GM19035 (cell line): ENCODE measurements around the gene LAMC2.
"Not testable (repeated sequence)": the region's sequence is repeated elsewhere in the genome, so short reads cannot be mapped to it uniquely, and the experiment has no call there.

ENCODE experiments used
- ATAC-seq: cut with Tn5 transposase; IDR thresholded peaks from one replicate; pipeline ENCODE4 v1.9.1; 2021; ENCODE audit not compliant: unreplicated experiment

The LAMC2 gene

GRCh38 chr1:183255073-183255472, 69.0 kb downstream of the LAMC2 start:
- no peak for ATAC-seq

DNA sequence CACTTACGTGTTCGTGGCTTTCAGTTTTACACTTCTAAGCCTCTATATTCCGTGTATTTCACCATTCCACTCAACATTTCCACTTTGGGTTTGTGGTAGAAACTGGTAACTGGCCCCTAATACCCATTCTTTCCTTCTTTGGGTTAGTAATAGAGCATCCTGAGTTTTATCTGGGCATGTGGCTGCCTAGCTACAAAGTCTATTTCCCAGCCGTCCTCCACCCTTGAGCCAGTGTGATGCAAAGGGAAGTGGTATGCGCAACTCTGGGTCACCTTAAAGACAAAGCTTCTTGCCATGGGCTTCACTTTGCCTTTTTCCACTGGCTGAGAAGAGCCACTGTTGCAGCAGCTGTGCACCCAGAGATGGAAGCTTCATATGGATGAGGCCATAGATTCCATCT, 73.9 kb downstream of the LAMC2 start:
- no peak for ATAC-seq

DNA sequence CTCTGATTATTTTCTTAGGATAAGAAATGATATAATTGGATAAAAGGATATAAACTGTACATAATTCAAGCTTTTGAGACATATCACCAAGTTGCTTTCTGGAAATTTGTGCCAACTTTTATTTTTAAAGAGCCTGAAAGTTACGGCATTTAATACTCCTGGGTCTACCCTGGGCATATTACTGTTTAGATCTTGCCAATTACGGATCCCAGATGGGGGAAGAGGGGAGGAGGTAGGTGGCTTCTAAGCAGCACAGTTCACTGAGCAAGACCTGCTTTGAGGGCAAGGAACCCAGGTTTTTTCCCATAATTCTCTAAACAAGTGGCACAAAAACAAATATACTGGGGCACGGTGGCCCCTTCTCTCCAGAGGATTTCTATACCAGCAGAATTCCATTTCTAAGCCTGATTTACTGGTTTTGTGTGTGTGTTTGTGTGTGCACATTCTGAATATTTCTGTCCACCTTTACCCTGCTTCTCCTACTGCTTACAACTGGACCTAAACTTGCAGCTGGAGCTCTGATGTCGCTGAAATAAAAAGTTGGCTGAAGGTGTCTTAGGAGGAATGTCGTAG, 76.7 kb downstream of the LAMC2 start:
- no peak for ATAC-seq

- no peak for ATAC-seq
Measured at GRCh38 chr1:183263886-183264602, 78.0 kb downstream of the LAMC2 start.

DNA sequence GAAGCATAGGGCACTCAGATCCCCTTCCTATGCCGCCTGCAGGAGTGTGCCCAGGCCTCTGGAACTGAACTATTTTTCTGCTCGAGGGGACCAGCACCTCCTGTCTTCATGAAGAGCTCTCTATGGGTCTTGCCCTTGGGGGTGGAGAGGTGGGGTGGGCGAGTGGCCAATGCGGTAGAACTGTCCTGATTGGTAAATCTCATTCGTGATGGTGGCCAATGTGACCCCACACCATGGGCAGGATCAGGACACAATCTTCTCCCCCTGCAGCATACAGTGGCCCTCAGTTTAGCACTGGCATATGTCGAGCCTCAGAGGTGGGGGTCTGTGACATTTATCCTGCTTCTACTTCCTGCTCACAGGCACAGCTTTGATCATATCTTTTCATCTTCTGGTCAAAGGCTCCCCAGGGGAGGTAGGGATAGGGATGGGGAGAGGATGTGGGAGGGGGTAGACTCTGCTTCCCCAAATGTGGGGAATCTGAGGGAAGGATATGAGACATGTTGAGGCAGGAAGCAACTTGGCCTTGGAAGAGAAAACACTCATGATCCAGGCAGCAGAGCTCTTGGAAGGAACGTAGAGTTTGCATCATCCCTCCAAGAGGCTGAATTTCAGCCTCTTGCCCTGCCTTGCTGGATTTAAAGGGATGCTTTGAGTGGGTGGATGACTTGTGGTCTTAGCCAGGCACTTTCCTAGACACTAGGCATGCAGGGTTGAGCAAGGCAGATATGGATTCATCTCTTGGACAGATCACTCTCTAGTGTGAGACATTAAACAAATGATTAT, 81.8 kb downstream of the LAMC2 start:
- no peak for ATAC-seq

- no peak for ATAC-seq
Measured at GRCh38 chr1:183270541-183271141, 84.6 kb downstream of the LAMC2 start.

- no peak for ATAC-seq
Measured at GRCh38 chr1:183272390-183272848, 86.4 kb downstream of the LAMC2 start.

DNA sequence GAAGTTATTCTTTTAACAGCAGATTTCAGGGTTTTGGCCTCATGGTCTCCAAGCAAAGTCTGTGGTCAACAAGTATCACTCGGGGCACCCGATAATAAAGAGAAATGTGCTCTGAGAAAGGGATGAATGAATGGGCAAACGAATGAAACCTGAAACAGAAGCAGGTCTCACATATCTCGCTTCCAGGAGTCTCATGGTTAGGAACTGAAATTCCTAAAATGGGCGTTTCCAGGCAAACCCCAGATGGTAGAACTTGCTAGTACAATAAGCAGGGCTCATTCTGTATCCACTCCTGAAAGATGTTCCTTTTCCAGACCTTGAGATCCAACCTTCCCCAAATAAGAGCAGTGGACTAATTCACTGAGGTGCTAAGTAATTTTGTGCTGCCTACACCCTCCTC, 87.2 kb downstream of the LAMC2 start:
- ATAC-seq = no peak

- not testable (repeated sequence) for ATAC-seq
Measured at GRCh38 chr1:183273984-183274383, 87.9 kb downstream of the LAMC2 start.

DNA sequence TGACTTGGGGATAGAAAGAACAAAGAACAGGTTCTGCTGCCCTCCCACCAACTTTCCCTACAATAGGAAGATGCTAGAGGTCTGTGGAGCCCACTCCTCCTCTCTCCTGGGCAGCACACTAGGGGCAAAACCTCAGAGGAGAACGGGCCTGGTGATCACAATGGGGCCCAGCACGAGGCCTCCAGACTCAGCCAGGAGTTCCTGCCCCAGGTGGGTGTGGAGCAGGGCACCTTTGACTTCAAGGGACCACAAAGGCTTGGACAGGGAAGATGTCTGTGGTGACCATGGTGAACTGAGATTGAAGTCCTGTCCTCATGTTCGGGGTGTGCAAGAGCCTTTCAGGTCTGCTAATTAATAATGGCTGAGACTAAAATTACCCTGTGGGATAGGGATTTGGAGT, 88.8 kb downstream of the LAMC2 start:
- no peak for ATAC-seq

GRCh38 chr1:183275322-183275721, 89.3 kb downstream of the LAMC2 start:
- no peak for ATAC-seq

GRCh38 chr1:183276386-183277080, 90.5 kb downstream of the LAMC2 start:
- no peak for ATAC-seq

DNA sequence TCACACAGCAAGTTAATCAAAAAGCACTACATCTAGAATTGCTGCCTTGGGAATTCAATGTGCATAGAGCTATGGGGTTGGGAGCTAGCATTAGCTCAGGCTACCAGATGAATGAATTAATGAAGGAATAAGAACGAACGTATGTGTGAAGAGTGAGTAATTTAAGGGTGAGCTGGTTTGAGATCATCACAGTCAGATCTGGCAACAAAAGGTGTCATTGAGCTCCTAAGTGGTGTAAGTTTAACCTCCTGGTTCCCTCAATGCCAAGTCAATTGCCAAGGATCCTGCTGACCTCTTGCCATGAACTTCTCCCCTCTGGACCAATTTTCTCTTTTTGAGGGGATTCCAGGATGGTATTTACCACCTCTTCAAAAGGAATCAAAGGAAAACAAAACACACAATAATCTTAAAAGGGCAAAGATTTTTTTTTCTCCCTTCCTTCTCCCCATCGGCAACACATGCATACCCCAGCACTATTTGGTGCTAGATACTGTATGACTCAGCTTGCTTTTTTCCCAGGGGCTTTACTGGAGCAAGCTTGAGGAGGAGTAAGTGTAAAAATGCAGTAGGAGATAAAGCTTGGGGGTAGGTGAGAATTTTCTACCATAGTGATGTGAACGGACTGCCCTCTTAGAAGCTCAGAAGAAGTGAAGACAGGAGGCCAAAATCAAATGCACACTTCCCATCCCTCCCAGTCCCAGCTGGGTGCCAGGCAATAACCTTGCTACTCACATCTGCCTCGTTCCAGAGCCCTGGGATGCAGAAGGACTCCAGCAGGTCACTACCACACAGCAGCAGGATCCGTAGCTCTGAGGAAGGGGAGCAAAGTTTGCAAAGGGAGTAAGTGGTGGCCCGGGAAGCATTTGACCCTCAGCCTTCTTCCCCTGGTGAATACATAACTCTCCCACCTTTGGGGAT, 92.0 kb downstream of the LAMC2 start:
- no peak for ATAC-seq

- ATAC-seq = no peak
Measured at GRCh38 chr1:183278739-183279591, 92.9 kb downstream of the LAMC2 start.

- ATAC-seq = no peak
Measured at GRCh38 chr1:183279835-183280234, 93.8 kb downstream of the LAMC2 start.

- no peak for ATAC-seq
Measured at GRCh38 chr1:183281039-183281438, 95.0 kb downstream of the LAMC2 start.

GRCh38 chr1:183281553-183282091, 95.6 kb downstream of the LAMC2 start:
- no peak for ATAC-seq

DNA sequence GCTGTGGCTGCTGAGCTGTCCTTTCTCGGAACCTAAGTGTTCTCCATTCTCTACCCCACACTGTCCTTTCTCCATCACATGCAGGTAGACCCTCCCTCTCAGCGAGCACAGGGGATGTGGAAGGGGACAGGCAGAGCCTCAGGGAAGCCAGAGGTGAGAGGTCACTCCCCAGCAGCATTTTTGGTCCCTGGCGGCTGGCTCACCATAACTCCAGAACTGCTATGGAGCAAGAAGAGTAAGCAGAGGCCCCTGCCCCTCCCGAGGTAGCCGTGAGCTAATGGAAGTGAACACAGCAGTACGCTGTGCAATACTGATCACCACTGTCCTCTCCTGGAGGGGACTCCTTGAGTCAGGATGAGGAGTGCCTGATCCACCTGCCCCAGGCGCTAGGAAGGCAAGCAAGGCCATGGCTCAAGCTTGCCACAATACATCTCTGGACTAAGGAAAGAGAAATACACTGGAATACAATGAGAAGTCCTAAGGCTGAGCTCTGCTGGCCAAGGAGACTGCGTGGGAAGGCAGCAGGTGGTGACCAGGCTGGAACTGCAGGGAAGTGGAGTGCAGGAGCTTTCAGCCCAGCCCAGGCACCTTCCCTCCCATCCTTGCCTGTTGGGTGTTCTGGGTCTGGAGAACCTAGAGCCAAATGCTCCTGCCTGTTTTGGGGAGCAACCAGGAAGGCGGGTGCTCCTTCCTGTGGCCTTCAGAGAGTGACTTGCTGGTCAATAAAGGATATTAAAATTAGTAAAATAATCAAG, 96.2 kb downstream of the LAMC2 start:
- no peak for ATAC-seq
